ENCODE data around the gene ZNF397.

The ZNF397 gene

GRCh38 chr18:35227254-35227653 lies 13.6 kb upstream of the ZNF397 start:
- no peak overlapping the region for H3K4me3 ChIP-seq (replicated peaks in 1 of 2; ENCODE audit: low read depth in 2 of 2, low read length in 2 of 2)
- peak in 1 of 2 donors; percentile 2 for DNase-seq (ENCODE audit: low read depth in 2 of 2)
- no peak for TF ChIP-seq CTCF (IDR thresholded peaks at IDR 0.05; ENCODE audit: low read depth, low read length)

GRCh38 chr18:35231052-35231451 lies 9.8 kb upstream of the ZNF397 start:
- peak; percentile 79 to 83 for DNase-seq (ENCODE audit: low read depth in 2 of 2)
- no peak overlapping the region for H3K4me3 ChIP-seq (replicated peaks in 1 of 2; ENCODE audit: low read depth in 2 of 2, low read length in 2 of 2)

GRCh38 chr18:35236571-35237363 lies 4.1 kb upstream of the ZNF397 start:
- DNase-seq (ENCODE audit: low read depth in 2 of 2) = peak in 1 of 2 donors; percentile 35
- no peak for TF ChIP-seq CTCF (IDR thresholded peaks at IDR 0.05; ENCODE audit: low read depth, low read length)
- no peak overlapping the region for H3K4me3 ChIP-seq (replicated peaks in 1 of 2; ENCODE audit: low read depth in 2 of 2, low read length in 2 of 2)

More at GRCh38 chr18:35231052-35231451, 9.8 kb upstream of the ZNF397 start:
- peak; percentile 92 for TF ChIP-seq CTCF (IDR thresholded peaks at IDR 0.05; ENCODE audit: low read depth, low read length)

GRCh38 chr18:35239314-35239713 lies 1.5 kb upstream of the ZNF397 start:
- no peak for TF ChIP-seq CTCF (IDR thresholded peaks at IDR 0.05; ENCODE audit: low read depth, low read length)
- no peak overlapping the region for H3K4me3 ChIP-seq (replicated peaks in 1 of 2; ENCODE audit: low read depth in 2 of 2, low read length in 2 of 2)
- no peak for DNase-seq (ENCODE audit: low read depth in 2 of 2)

- DNase-seq (ENCODE audit: low read depth in 2 of 2) = no peak
- no peak for TF ChIP-seq CTCF (IDR thresholded peaks at IDR 0.05; ENCODE audit: low read depth, low read length)
- H3K4me3 ChIP-seq (replicated peaks in 1 of 2; ENCODE audit: low read depth in 2 of 2, low read length in 2 of 2) = peak overlapping the region; percentile 64 to 70
Measured at GRCh38 chr18:35241448-35241804, 592 bp downstream of the ZNF397 start.

- no peak overlapping the region for H3K4me3 ChIP-seq (replicated peaks in 1 of 2; ENCODE audit: low read depth in 2 of 2, low read length in 2 of 2)
- TF ChIP-seq CTCF (IDR thresholded peaks at IDR 0.05; ENCODE audit: low read depth, low read length) = no peak
- DNase-seq (ENCODE audit: low read depth in 2 of 2) = no peak
Measured at GRCh38 chr18:35242426-35242825, 1.6 kb downstream of the ZNF397 start.

- H3K4me3 ChIP-seq (replicated peaks in 1 of 2; ENCODE audit: low read depth in 2 of 2, low read length in 2 of 2) = no peak overlapping the region
- TF ChIP-seq CTCF (IDR thresholded peaks at IDR 0.05; ENCODE audit: low read depth, low read length) = no peak
- no peak for DNase-seq (ENCODE audit: low read depth in 2 of 2)
Measured at GRCh38 chr18:35244671-35245070, 3.8 kb downstream of the ZNF397 start.

All from cardiac fibroblast (primary cell).